Mesothelial cell of epicardium (in vitro differentiated cells): ENCODE data around the gene CSH1. TPM values are rescaled to one million over a fixed set of nuclear protein-coding genes. Genes with fewer than 3 reads are reported as not detected.
"Not testable (repeated sequence)": the region's sequence is repeated elsewhere in the genome, so short reads cannot be mapped to it uniquely, and the experiment has no call there.

Experiments used
- DNase-seq, 2 experiments: peaks; one replicate each; pipeline ENCODE4 v3.0.0; 2021; ENCODE audit warnings: low spot score in 2 of 2; ENCODE audit not compliant: unreplicated experiment in 2 of 2
- H3K27ac Mint-ChIP-seq: 2 replicates; pipeline ENCODE4 v1.8.0; 2021; ENCODE audit warnings: mixed read lengths
- H3K27me3 Mint-ChIP-seq: 2 replicates; pipeline ENCODE4 v1.8.0; 2021; ENCODE audit warnings: low read depth, mixed read lengths
- H3K36me3 Mint-ChIP-seq: 2 replicates; pipeline ENCODE4 v1.8.0; 2021; ENCODE audit warnings: mixed read lengths
- H3K4me1 Mint-ChIP-seq: 2 replicates; pipeline ENCODE4 v1.8.0; 2021; ENCODE audit warnings: mixed read lengths
- H3K4me3 Mint-ChIP-seq: 2 replicates; pipeline ENCODE4 v1.8.0; 2021; ENCODE audit warnings: mild to moderate bottlenecking, moderate library complexity, mixed read lengths
- H3K9me3 Mint-ChIP-seq: 2 replicates; pipeline ENCODE4 v1.8.0; 2021; ENCODE audit warnings: mixed read lengths
- total RNA-seq: library from RNA; stranded (reverse); gene quantifications from 3 replicates; pipeline ENCODE4 v1.2.1, GENCODE V29; 2021
- TF ChIP-seq, protein P1 (sequence below): fragments of 200-600 bp; sonication (generic); IDR thresholded peaks from one replicate; pipeline ENCODE4 v1.5.0; 2021; ENCODE audit warnings: antibody characterized with exemption; ENCODE audit not compliant: unreplicated experiment

CSH1 gene
- total RNA-seq, 1 donor from 2014 or later: not detected

DNA sequence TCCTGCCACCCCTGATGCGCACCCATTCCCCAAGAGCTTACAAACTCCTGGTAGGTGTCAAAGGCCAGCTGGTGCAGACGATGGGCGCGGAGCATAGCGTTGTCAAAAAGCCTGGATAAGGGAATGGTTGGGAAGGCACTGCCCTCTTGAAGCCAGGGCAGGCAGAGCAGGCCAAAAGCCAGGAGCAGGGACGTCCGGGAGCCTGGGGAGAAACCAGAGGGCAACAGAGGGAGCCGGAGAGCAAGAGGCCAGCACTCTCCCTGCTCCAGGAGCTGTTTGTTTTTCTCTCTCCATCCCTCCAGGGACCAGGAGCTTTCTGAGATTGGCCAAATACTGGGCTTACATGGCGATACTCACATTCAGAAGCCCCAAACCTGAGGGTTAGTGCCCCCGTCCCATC, 21.9 kb upstream of the CSH1 start:
- no peak for DNase-seq
- no peaks in the 10 kb centered on the region for H3K9me3 Mint-ChIP-seq
- peaks cover 5% of the 10 kb centered on the region for H3K4me1 Mint-ChIP-seq
- H3K27me3 Mint-ChIP-seq: peaks cover 42% of the 10 kb centered on the region
- H3K4me3 Mint-ChIP-seq: no peak overlapping the region
- H3K36me3 Mint-ChIP-seq: no peaks in the 10 kb centered on the region
- TF ChIP-seq, protein P1, sequence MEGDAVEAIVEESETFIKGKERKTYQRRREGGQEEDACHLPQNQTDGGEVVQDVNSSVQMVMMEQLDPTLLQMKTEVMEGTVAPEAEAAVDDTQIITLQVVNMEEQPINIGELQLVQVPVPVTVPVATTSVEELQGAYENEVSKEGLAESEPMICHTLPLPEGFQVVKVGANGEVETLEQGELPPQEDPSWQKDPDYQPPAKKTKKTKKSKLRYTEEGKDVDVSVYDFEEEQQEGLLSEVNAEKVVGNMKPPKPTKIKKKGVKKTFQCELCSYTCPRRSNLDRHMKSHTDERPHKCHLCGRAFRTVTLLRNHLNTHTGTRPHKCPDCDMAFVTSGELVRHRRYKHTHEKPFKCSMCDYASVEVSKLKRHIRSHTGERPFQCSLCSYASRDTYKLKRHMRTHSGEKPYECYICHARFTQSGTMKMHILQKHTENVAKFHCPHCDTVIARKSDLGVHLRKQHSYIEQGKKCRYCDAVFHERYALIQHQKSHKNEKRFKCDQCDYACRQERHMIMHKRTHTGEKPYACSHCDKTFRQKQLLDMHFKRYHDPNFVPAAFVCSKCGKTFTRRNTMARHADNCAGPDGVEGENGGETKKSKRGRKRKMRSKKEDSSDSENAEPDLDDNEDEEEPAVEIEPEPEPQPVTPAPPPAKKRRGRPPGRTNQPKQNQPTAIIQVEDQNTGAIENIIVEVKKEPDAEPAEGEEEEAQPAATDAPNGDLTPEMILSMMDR: no peak
- H3K27ac Mint-ChIP-seq: no peak overlapping the region

DNA sequence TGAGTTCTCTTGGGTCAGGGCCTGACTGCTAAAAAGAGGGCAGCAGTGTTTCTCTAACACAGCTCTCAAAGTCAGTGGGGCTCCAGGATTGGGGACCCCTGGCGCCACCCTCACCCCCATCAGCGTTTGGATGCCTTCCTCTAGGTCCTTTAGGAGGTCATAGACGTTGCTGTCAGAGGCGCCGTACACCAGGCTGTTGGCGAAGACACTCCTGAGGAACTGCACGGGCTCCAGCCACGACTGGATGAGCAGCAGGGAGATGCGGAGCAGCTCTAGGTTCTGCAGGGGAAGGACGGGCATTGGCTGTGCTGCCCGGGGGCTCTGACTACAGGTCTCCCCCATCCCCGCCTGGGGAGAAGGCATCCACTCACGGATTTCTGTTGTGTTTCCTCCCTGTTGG, 21.3 kb upstream of the CSH1 start:
- Mint-ChIP-seq H3K9me3 (no peaks in the 10 kb centered on the region), H3K27me3 (peaks cover 44% of the 10 kb centered on the region), H3K36me3 (no peaks in the 10 kb centered on the region), H3K4me1 (peaks cover 5% of the 10 kb centered on the region), H3K4me3 (no peak overlapping the region), H3K27ac (no peak overlapping the region)
- TF ChIP-seq, protein P1: no peak
- no peak for DNase-seq

DNA sequence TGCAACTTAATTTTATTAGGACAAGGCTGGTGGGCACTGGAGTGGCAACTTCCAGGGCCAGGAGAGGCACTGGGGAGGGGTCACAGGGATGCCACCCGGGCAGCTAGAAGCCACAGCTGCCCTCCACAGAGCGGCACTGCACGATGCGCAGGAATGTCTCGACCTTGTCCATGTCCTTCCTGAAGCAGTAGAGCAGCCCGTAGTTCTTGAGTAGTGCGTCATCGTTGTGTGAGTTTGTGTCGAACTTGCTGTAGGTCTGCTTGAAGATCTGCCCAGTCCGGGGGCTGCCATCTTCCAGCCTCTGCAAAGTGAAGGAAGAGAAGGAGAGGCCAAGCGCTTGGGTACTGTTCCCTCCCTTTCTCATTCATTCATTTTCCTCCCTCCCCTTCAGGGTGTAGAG, 20.8 kb upstream of the CSH1 start:
- H3K4me1 Mint-ChIP-seq, H3K4me3 Mint-ChIP-seq, H3K36me3 Mint-ChIP-seq, H3K27ac Mint-ChIP-seq, H3K9me3 Mint-ChIP-seq, DNase-seq: not testable (repeated sequence)
- H3K27me3 Mint-ChIP-seq: peaks cover 44% of the 10 kb centered on the region

DNA sequence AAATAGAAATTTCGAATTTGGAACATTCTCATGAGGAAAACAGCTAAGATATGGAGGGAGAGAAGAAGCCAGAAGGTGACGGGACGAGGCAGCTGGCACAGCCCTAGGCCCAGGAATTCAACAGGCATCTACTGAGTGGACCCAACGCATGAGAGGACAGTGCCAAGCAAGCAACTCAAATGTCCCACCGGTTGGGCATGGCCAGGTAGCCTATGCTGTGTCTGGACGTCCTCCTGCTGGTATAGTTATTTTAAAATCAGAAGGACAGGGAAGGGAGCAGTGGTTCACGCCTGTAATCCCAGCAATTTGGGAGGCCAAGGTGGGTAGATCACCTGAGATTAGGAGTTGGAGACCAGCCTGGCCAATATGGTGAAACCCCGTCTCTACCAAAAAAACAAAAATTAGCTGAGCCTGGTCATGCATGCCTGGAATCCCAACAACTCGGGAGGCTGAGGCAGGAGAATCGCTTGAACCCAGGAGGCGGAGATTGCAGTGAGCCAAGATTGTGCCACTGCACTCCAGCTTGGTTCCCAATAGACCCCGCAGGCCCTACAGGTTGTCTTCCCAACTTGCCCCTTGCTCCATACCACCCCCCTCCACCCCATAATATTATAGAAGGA, 20.3 kb upstream of the CSH1 start:
- no peaks in the 10 kb centered on the region for H3K9me3 Mint-ChIP-seq
- H3K27ac Mint-ChIP-seq: no peak overlapping the region
- no peaks in the 10 kb centered on the region for H3K36me3 Mint-ChIP-seq
- H3K4me1 Mint-ChIP-seq: peaks cover 5% of the 10 kb centered on the region
- no peak for DNase-seq
- TF ChIP-seq, protein P1: no peak
- no peak overlapping the region for H3K4me3 Mint-ChIP-seq
- H3K27me3 Mint-ChIP-seq: peaks cover 44% of the 10 kb centered on the region

DNA sequence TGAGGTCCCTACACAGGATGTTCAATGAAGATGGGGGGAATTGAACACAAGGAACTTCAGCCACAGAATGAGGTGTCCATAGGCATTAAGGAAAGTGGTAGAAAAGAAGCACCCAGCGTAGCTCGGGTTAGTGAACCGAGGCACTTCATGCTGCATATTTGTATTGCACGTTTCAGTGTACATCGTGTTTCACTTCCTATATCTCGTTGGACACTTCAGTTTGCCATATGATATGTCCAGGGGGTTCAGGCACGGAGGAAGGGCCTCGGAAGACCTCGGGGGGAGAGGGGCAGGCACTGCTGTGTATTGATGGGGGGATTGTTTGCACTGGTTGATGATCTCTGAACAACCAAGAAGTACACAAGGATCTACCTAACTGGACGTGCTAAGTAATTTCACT, 19.4 kb upstream of the CSH1 start:
- DNase-seq, H3K27ac Mint-ChIP-seq, H3K4me3 Mint-ChIP-seq, H3K9me3 Mint-ChIP-seq, H3K36me3 Mint-ChIP-seq, H3K4me1 Mint-ChIP-seq: not testable (repeated sequence)
- peaks cover 50% of the 10 kb centered on the region for H3K27me3 Mint-ChIP-seq

DNA sequence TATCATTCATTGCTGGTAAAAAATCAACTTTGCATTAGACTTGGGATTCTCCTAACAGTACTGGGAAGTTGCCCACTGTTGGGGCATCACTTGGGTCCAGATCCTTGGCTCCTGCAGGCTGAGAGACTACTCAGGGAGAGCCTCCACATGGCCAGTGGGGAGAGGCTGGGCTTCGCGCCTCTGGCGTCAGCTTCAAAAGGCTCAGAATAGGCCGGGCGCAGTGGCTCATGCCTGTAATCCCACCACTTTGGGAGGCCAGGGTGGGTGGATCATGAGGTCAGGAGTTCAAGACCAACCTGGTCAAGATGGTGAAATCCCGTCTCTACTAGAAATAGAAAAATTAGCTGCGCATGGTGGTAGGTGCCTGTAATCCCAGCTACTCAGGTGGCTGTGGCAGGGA, 18.1 kb upstream of the CSH1 start:
- H3K36me3 Mint-ChIP-seq: no peaks in the 10 kb centered on the region
- H3K4me1 Mint-ChIP-seq: peaks cover 2% of the 10 kb centered on the region
- no peak overlapping the region for H3K4me3 Mint-ChIP-seq
- H3K27ac Mint-ChIP-seq: no peak overlapping the region
- no peaks in the 10 kb centered on the region for H3K9me3 Mint-ChIP-seq
- DNase-seq: no peak
- TF ChIP-seq, protein P1: no peak
- peaks cover 60% of the 10 kb centered on the region for H3K27me3 Mint-ChIP-seq

DNA sequence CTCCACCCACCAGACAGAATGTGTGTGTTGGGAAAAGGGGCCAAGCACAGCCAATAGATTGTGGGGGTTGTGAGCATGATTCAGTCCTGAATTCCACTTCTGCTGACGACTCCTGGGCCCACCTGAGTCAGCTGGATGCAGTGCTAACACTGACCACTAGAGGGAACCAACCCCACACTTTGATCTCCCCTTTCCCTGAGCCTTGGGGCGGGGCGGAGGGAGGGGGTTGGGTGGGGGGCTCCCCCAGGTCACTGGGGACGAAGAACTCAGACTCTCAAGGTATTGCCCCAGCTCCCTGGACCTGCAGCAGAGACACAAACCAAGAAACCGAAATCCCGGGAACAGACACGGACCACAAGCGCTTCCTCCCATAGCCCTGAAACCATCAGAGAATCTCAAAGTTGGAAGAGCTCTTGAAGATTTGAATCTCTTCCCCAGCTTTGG, 15.3 kb upstream of the CSH1 start:
- Mint-ChIP-seq H3K4me1 (peaks cover 7% of the 10 kb centered on the region), H3K36me3 (no peaks in the 10 kb centered on the region), H3K9me3 (no peaks in the 10 kb centered on the region), H3K4me3 (no peak overlapping the region), H3K27ac (no peak overlapping the region), H3K27me3 (peaks cover 60% of the 10 kb centered on the region)
- peak in 1 of 2 experiments; percentile 74 for DNase-seq
- TF ChIP-seq, protein P1: peak; percentile 91
